HepG2 (cell line): ENCODE measurements around the gene LCN2. TPM values are rescaled to one million over a fixed set of nuclear protein-coding genes. Genes with fewer than 3 reads are reported as not detected.

Experiments
- ATAC-seq: fragments of 200-7000 bp; cut with Tn5 transposase; 3 replicates; pipeline ENCODE4 v1.9.1; 2020; ENCODE audit warnings: mild to moderate bottlenecking, moderate library complexity
- BruUV-seq: library from RNA; stranded (reverse); fragments of 400-500 nt; replicated peaks from 2 replicates; lab custom pipeline; 2021; lab: Mats Ljungman, UMichigan
- CTCF ChIA-PET: fragments of 300-600 bp; formaldehyde crosslinking; extraction: SDS; loops from one replicate; lab custom pipeline; 2021; ENCODE audit warnings: low total read pairs, inconsistent platforms, low intra/inter-chr PET ratio; lab: Yijun Ruan, JAX
- POLR2A ChIA-PET: fragments of 350-600 bp; sonication (Branson Sonifier 250); formaldehyde crosslinking; loops from one replicate; lab custom pipeline; 2020; ENCODE audit warnings: antibody characterized with exemption, inconsistent platforms; lab: Yijun Ruan, JAX
- DNase-seq: peaks from one replicate; pipeline ENCODE4 v3.0.0-alpha.2; 2015; ENCODE audit warnings: low spot score
- FAIRE-seq: peaks from 3 replicates; lab custom pipeline; 2011; peaks lifted over from hg19 to GRCh38; lab: Jason Lieb, UNC
- H2AFZ ChIP-seq: one replicate; pipeline ENCODE4 v1.6.1; 2011; ENCODE audit warnings: low read length, inconsistent platforms
- H3K27ac ChIP-seq: fragments of 300-600 bp; 3 replicates; pipeline ENCODE4 v1.8.0; 2011; ENCODE audit warnings: mixed run types, mild to moderate bottlenecking, mixed read lengths, low read length, inconsistent platforms; ENCODE audit not compliant: insufficient read depth; ENCODE audit errors: extremely low read length
- H3K27me3 ChIP-seq, 2 experiments: fragments of 200-600 bp in 1 of 2; 2 replicates in 1 of 2; 3 replicates in 1 of 2; pipeline versions ENCODE4 v1.6.0 to v1.8.0; 2011; ENCODE audit warnings: low read length in 2 of 2, mild to moderate bottlenecking in 2 of 2, moderate library complexity in 2 of 2, inconsistent platforms in 1 of 2; ENCODE audit not compliant: insufficient read depth in 2 of 2, control insufficient read depth in 1 of 2
- H3K36me3 ChIP-seq, 2 experiments: fragments of 200-600 bp in 1 of 2; replicated peaks in 1 of 2; 2 replicates in 1 of 2; 3 replicates in 1 of 2; pipeline versions ENCODE4 v1.5.1 to v1.8.0; 2011; ENCODE audit warnings: low read length in 2 of 2, inconsistent platforms in 1 of 2; ENCODE audit not compliant: insufficient read depth in 2 of 2, control insufficient read depth in 1 of 2
- H3K4me1 ChIP-seq: 2 replicates; pipeline ENCODE4 v1.5.1; 2012; ENCODE audit warnings: low read length, inconsistent platforms; ENCODE audit not compliant: insufficient read depth
- H3K4me2 ChIP-seq: 2 replicates; pipeline ENCODE4 v1.6.0; 2011; ENCODE audit warnings: low read depth, low read length, inconsistent platforms
- H3K4me3 ChIP-seq, 3 experiments: fragments of 200-600 bp in 1 of 3; sonication (generic), shearing (Covaris generic) in 1 of 3; replicated peaks in 1 of 3; 2 replicates each; pipeline ENCODE4 v1.5.1; 2011 to 2016; ENCODE audit warnings: low read length in 3 of 3, inconsistent platforms in 2 of 3, low read depth in 2 of 3, mild to moderate bottlenecking in 2 of 3, control low read depth in 1 of 3, mixed read lengths in 1 of 3; ENCODE audit not compliant: insufficient read depth in 1 of 3
- H3K79me2 ChIP-seq: one replicate; pipeline ENCODE4 v1.6.1; 2011; ENCODE audit warnings: low read length, inconsistent platforms; ENCODE audit not compliant: insufficient read depth
- H3K9ac ChIP-seq: 2 replicates; pipeline ENCODE4 v1.6.0; 2011; ENCODE audit warnings: mild to moderate bottlenecking, low read depth, low read length, inconsistent platforms; ENCODE audit not compliant: insufficient read depth
- H3K9me3 ChIP-seq: 2 replicates; pipeline ENCODE4 v1.5.1; 2012; ENCODE audit warnings: mild to moderate bottlenecking, low read length
- H4K20me1 ChIP-seq: 2 replicates; pipeline ENCODE4 v1.6.0; 2011; ENCODE audit warnings: inconsistent platforms, mild to moderate bottlenecking, low read length, moderate library complexity; ENCODE audit not compliant: insufficient read depth
- ARID2 ChIP-seq: sonication (generic); formaldehyde crosslinking; IDR thresholded peaks from 2 replicates; pipeline ENCODE4 v1.8.1; 2022; ENCODE audit warnings: mild to moderate bottlenecking, missing genetic modification reagents, borderline replicate concordance
- EP300 ChIP-seq, 3 experiments: sonication (generic) in 1 of 3; formaldehyde crosslinking in 1 of 3; IDR thresholded peaks; 2 replicates each; pipeline versions ENCODE4 v1.5.1 to v1.6.1; 2011 to 2020; ENCODE audit warnings: low read depth in 2 of 3, low read length in 2 of 3, borderline replicate concordance in 1 of 3, improper control_type of control experiment in 1 of 3, mild to moderate bottlenecking in 1 of 3, missing genetic modification reagents in 1 of 3, moderate library complexity in 1 of 3
- ETV6 ChIP-seq: sonication (generic); formaldehyde crosslinking; conservative IDR thresholded peaks from 2 replicates; pipeline ENCODE4 v1.4.0; 2020; ENCODE audit warnings: missing genetic modification reagents
- MXI1 ChIP-seq: IDR thresholded peaks from 3 replicates; pipeline ENCODE4 v1.6.1; 2012; ENCODE audit warnings: low read depth, low read length, inconsistent platforms, borderline replicate concordance
- RBFOX2 ChIP-seq: fragments of 200-400 bp; formaldehyde crosslinking; IDR thresholded peaks from 2 replicates; pipeline ENCODE4 v1.6.1; 2017; ENCODE audit warnings: low read depth, mild to moderate bottlenecking, low read length
- RBM22 ChIP-seq: fragments of 200-400 bp; formaldehyde crosslinking; optimal IDR thresholded peaks from 2 replicates; pipeline ENCODE3; 2017; ENCODE audit warnings: mild to moderate bottlenecking, low read length, moderate library complexity
- ZNF878 ChIP-seq: sonication (generic); formaldehyde crosslinking; IDR thresholded peaks from 2 replicates; pipeline ENCODE4 v1.8.1; 2023; ENCODE audit warnings: mild to moderate bottlenecking, missing genetic modification reagents, moderate library complexity
- WGBS: methylation state at CpG from one replicate; pipeline ENCODE4 v1.1.6; 2017; ENCODE audit warnings: low lambda C conversion rate; 5-methylcytosine and 5-hydroxymethylcytosine counted together
- in situ Hi-C: cut with HindIII; loops from 2 replicates; pipeline ENCODE4 v1.10.0; 2017; ENCODE audit warnings: low pct_unique_long_range_greater_than_20kb; ENCODE audit not compliant: extremely low pct_ligation_motif_present
- intact Hi-C: fragments of 100-400 bp; cut with micrococcal nuclease; formaldehyde crosslinking; loops from one replicate; pipeline ENCODE4 v1.10.0; 2022; ENCODE audit not compliant: unreplicated experiment
- polyA plus RNA-seq, 8 experiments: library from polyadenylated mRNA; depleted of rRNA in 3 of 8; stranded (reverse) in 7 of 8; unstranded in 1 of 8; fragments of >200 nt; fragmentation: Illumina TruSeq in 4 of 8; extraction: Trizol in 4 of 8; gene quantifications; 2 replicates each; pipeline versions ENCODE4 v1.2.1 to v1.2.3, GENCODE V29; 2011 to 2016; ENCODE audit warnings: low read depth in 4 of 8, missing spikeins in 1 of 8, mixed read lengths in 1 of 8; ENCODE audit not compliant: insufficient read depth in 1 of 8
- total RNA-seq, 5 experiments: library from RNA; depleted of rRNA; stranded (reverse); fragments of >200 nt; fragmentation: Illumina TruSeq; extraction: Trizol; gene quantifications; 2 replicates each; pipeline ENCODE4 v1.2.3, GENCODE V29; 2016; ENCODE audit warnings: low read depth in 1 of 5
- TF ChIP-seq, protein P1 (sequence below): sonication (generic); formaldehyde crosslinking; IDR thresholded peaks from 2 replicates; pipeline ENCODE4 v1.4.0; 2020; ENCODE audit warnings: mild to moderate bottlenecking, missing genetic modification reagents

The LCN2 gene
- total and polyA plus RNA-seq, 2 of the 13 experiments (the other 11 are each of a cell fraction or from before 2014, with no cell fraction given), result 0.38 to 1.4 TPM

DNA sequence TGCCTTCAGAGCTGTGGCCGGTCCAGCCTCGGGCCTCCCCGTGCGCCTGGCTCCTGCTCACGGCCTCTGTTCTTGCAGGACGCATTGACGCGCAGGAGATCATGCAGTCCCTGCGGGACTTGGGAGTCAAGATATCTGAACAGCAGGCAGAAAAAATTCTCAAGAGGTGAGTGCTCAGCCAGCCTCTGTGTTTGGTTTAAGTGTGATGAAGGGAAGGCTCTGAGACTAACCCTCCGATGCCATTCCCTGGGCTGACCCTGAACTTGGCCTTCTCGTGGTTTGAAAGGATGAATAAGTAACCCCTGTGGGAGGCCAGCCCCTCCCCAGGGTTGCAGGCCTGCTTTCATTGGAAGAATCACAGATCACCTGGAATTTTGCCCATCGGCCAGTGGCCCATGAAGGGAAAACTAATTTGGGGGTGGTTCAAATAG is 48.0 kb upstream of the LCN2 start (continued):
- TF ChIP-seq, protein P1, sequence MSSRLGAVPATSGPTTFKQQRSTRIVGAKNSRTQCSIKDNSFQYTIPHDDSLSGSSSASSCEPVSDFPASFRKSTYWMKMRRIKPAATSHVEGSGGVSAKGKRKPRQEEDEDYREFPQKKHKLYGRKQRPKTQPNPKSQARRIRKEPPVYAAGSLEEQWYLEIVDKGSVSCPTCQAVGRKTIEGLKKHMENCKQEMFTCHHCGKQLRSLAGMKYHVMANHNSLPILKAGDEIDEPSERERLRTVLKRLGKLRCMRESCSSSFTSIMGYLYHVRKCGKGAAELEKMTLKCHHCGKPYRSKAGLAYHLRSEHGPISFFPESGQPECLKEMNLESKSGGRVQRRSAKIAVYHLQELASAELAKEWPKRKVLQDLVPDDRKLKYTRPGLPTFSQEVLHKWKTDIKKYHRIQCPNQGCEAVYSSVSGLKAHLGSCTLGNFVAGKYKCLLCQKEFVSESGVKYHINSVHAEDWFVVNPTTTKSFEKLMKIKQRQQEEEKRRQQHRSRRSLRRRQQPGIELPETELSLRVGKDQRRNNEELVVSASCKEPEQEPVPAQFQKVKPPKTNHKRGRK, result no peak
- TF ChIP-seq RBM22 (peak; percentile 78), EP300 (IDR thresholded peaks at IDR 0.05; ENCODE audit: low read depth in 2 of 2, low read length in 2 of 2) (no peak), EP300 (CRISPR knock-in tag; IDR thresholded peaks at IDR 0.05; ENCODE audit: borderline replicate concordance) (no peak), ARID2 (no peak)

DNA sequence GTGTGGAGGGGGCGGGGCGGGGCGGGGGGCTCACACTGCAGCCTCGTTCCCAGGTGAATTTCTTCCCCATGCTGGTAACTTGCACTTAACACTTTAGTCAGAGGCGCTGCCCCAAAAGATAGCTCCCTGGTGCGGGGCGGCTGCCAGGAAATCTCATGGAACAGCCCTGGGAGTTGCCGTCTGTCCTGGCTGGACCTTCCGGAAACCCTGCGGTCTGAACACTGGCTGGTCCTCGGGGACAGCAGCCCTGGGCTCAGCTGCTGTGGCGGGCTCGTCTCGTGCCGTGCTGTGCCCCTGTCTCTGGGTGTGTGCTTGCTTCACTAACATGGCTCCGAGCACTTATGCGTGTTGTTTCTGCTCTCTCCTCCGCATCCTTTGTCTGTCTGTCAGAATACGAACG is 47.6 kb upstream of the LCN2 start:
- Histone ChIP-seq H3K79me2 (peaks cover 33% of the 10 kb centered on the region), H3K4me1 (peaks cover 90% of the 10 kb centered on the region), H3K9me3 (no peaks in the 10 kb centered on the region), H4K20me1 (peaks cover 17% of the 10 kb centered on the region; the same call in 1 of the 2 replicates), H3K27ac (peak overlapping the region; percentile 90), H3K9ac (no peak overlapping the region), H3K4me3 (peak overlapping the region in 1 of 3 experiments; percentile 19; a peak in 1 of 6 replicates), H3K4me2 (peak overlapping the region; percentile 98; the same call in 1 of the 2 replicates), H3K36me3 (peaks cover 16 to 37% of the 10 kb centered on the region in 2 experiments), H2AFZ (no peak overlapping the region), H3K27me3 (no peaks in the 10 kb centered on the region; a peak in 1 of 5 replicates)
- in situ Hi-C loops, result no loop called here
- FAIRE-seq (no peak), DNase-seq (no peak), ATAC-seq (no peak)
- no TSS peak for BruUV-seq
- ChIA-PET POLR2A (interaction anchor here (0.6 to 1.9 kb wide), 3 partner anchors 27 to 1625 kb away, joined by 3 to 8 read pairs (median 3); no protein-coding TSS in a partner anchor), CTCF (interaction anchor here (1.2 kb wide), 1 partner anchor 16 kb away, joined by 4 read pairs; no protein-coding TSS in a partner anchor)
- WGBS, result 92% methylated on average over 11 of the region's 20 CpGs
- intact Hi-C loops, result loop anchor here (5.0 kb wide), 1 partner anchor 34 kb away; the partner anchor contains the start of genes NAIF1 and SLC25A25
- 0 out of 3 replicates have a peak, but pooled peaks have one; percentile 4 for TF ChIP-seq MXI1
- no peak for TF ChIP-seq ZNF878
- TF ChIP-seq RBFOX2, result peak; percentile 37; the same call in 1 of the 2 replicates
- no peak for TF ChIP-seq ETV6 (CRISPR knock-in tag)
